ENCODE measurements around the gene PRSS56.

Gene PRSS56

DNA sequence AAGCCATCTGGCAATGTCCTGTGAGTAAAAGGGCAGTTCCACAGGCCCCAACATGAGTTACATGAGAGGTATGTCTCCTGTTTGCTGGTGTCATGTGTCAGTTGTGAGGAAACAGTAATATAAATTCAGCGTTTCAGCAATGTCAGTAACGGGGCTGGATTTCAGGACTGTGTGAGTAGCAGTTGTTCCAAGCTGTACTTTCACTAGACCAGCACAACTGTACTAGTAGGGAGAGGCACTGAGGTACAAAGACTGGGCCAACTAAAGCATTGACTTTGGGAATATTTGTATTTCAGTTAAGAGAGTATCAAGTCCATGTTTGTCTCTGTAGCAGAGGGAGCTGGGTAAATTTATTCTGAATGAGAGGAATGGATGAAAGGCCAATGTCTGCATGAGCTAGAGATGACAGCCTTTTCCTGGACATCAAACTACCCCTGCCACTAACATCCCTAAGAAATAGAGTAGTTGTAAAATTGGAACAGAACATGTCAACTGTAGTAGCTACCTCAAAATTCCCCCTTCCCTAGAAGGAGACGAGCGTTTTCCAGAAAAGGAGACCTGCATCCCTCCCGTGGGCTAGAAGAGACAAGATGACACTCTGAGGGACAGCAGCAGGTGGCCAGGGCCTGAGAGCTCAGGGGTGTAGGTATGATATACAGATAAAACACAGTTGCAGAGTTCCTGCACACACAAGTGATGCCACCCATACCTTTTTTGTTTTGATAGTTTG is 54.7 kb downstream of the PRSS56 start:
- DNase-seq: no peak

All from NCI-H748 treated with DMSO at 0.1 percent for 48 hours (cell line).